ENCODE data around the gene PFKFB3.

PFKFB3 gene

GRCh38 chr10:6221971-6222751, 19.4 kb downstream of the PFKFB3 start:
- Histone ChIP-seq H3K79me2 (ENCODE audit: control insufficient read depth, low read length) (no peaks in the 10 kb centered on the region), H3F3A (ENCODE audit: control insufficient read depth, insufficient read depth) (no peaks in the 10 kb centered on the region), H3K9me2 (replicated peaks; ENCODE audit: control insufficient read depth, low read length) (no peaks in the 10 kb centered on the region), H3K27me3 (ENCODE audit: control insufficient read depth, low read length) (no peaks in the 10 kb centered on the region), H3K4me3 (ENCODE audit: low read length) (no peak overlapping the region), H3K4me2 (ENCODE audit: low read length) (no peak overlapping the region), H3K36me3 (ENCODE audit: control insufficient read depth, low read length) (peaks cover 96% of the 10 kb centered on the region), H3K27ac (ENCODE audit: low read depth, low read length) (no peak overlapping the region), H4K20me1 (ENCODE audit: control insufficient read depth, insufficient read depth, low read depth, low read length) (no peaks in the 10 kb centered on the region), H3K4me1 (ENCODE audit: control insufficient read depth, low read length) (no peaks in the 10 kb centered on the region), H3K9me3 (ENCODE audit: control insufficient read depth, insufficient read depth, low read length) (no peaks in the 10 kb centered on the region)
- TF ChIP-seq EZH2phosphoT487 (IDR thresholded peaks at IDR 0.05; ENCODE audit: borderline replicate concordance, low read length) (no peak), CTCF (IDR thresholded peaks at IDR 0.05; ENCODE audit: low read depth, low read length, poor library complexity, severe bottlenecking) (no peak)

- H4K20me1 ChIP-seq (ENCODE audit: control insufficient read depth, insufficient read depth, low read depth, low read length), result no peaks in the 10 kb centered on the region
- no peak overlapping the region for H3K4me2 ChIP-seq (ENCODE audit: low read length)
- TF ChIP-seq EZH2phosphoT487 (IDR thresholded peaks at IDR 0.05; ENCODE audit: borderline replicate concordance, low read length) (no peak), CTCF (IDR thresholded peaks at IDR 0.05; ENCODE audit: low read depth, low read length, poor library complexity, severe bottlenecking) (no peak)
- no peaks in the 10 kb centered on the region for H3K9me2 ChIP-seq (replicated peaks; ENCODE audit: control insufficient read depth, low read length)
- no peaks in the 10 kb centered on the region for H3K4me1 ChIP-seq (ENCODE audit: control insufficient read depth, low read length)
- H3K79me2 ChIP-seq (ENCODE audit: control insufficient read depth, low read length), result no peaks in the 10 kb centered on the region
- H3K36me3 ChIP-seq (ENCODE audit: control insufficient read depth, low read length), result peaks cover 96% of the 10 kb centered on the region
- no peak overlapping the region for H3K27ac ChIP-seq (ENCODE audit: low read depth, low read length)
- H3K27me3 ChIP-seq (ENCODE audit: control insufficient read depth, low read length), result no peaks in the 10 kb centered on the region
- no peak overlapping the region for H3K4me3 ChIP-seq (ENCODE audit: low read length)
- H3K9me3 ChIP-seq (ENCODE audit: control insufficient read depth, insufficient read depth, low read length), result no peaks in the 10 kb centered on the region
- H3F3A ChIP-seq (ENCODE audit: control insufficient read depth, insufficient read depth), result no peaks in the 10 kb centered on the region
Observed at GRCh38 chr10:6222755-6223154, 20.0 kb downstream of the PFKFB3 start.

- Histone ChIP-seq H3K9me3 (ENCODE audit: control insufficient read depth, insufficient read depth, low read length) (no peaks in the 10 kb centered on the region), H3K4me2 (ENCODE audit: low read length) (no peak overlapping the region), H3K4me3 (ENCODE audit: low read length) (no peak overlapping the region), H3K9me2 (replicated peaks; ENCODE audit: control insufficient read depth, low read length) (no peaks in the 10 kb centered on the region), H3K4me1 (ENCODE audit: control insufficient read depth, low read length) (no peaks in the 10 kb centered on the region), H3K79me2 (ENCODE audit: control insufficient read depth, low read length) (no peaks in the 10 kb centered on the region), H3F3A (ENCODE audit: control insufficient read depth, insufficient read depth) (no peaks in the 10 kb centered on the region), H3K27me3 (ENCODE audit: control insufficient read depth, low read length) (no peaks in the 10 kb centered on the region), H3K36me3 (ENCODE audit: control insufficient read depth, low read length) (peaks cover 99% of the 10 kb centered on the region), H4K20me1 (ENCODE audit: control insufficient read depth, insufficient read depth, low read depth, low read length) (no peaks in the 10 kb centered on the region), H3K27ac (ENCODE audit: low read depth, low read length) (no peak overlapping the region)
- TF ChIP-seq EZH2phosphoT487 (IDR thresholded peaks at IDR 0.05; ENCODE audit: borderline replicate concordance, low read length) (no peak), CTCF (IDR thresholded peaks at IDR 0.05; ENCODE audit: low read depth, low read length, poor library complexity, severe bottlenecking) (no peak)
Observed at GRCh38 chr10:6223981-6224380, 21.2 kb downstream of the PFKFB3 start.
